NCI-H1417 (cell line): ENCODE results near the gene MED13L.
A peak's percentile ranks its signal among the peaks of the same experiment; 100 is the strongest.
"Not testable (repeated sequence)": the region's sequence is repeated elsewhere in the genome, so short reads cannot be mapped to it uniquely, and the experiment has no call there.

ENCODE experiments used
- DNase-seq, 3 experiments: peaks; one replicate each; lab custom pipeline; 2025; lab: John Stamatoyannopoulos, UW

MED13L gene

DNA sequence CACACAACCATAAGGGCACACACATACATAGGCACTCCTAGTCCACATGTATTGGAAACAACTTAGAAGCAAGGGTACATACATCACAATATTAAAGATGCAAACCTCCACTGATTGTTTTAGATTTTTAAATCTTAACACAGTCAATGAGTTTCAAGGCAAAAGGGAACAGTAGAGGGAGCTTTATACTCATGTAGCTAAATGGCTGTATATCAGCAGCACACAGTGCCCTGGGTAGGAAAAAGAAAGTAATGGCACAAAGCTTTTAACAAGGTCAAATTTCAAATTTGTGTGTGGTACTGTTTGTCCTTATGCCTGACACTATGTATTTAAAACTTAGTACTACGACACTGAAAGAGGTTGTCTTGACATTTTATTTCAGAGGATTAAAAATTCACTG lies 262.0 kb downstream of the MED13L start:
- peak; percentile 6 to 62 (median 41) for DNase-seq

DNA sequence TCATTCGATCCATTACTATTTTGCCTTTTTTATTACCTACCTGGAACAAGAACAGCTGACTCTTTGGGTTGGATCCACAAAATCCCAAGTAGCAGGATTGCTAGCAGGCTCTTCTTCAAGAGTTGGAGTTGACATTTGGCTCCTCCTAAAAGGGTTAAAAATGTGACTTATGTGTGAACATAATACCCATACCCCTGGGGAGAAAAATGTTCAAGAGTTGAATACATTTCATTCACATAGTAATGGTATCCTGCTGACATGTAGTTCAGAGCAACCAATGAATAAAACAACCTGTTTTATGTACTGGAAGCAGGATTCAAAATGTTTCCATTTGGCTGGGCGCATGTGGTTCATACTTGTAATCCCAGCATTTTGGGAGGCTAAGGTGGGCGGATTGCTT lies 264.7 kb downstream of the MED13L start:
- no peak for DNase-seq

DNA sequence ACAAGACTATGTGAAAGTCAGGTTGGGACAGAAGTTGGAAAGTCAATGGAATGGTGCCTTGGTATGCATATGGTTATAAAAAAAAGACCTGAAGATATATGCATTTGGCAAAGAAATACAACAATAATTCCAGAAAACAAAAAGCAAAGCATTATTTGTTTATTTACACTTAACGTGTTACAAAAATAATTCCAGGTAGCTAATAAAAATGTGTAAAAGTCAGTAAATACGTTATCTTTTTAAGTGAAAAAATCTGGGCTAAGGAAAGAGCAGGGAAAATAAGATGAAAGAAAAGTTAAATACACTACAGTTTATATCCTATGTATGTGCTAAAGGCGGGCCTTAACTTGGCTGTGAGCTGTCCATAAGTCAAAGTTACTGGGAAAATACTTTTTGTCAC lies 266.3 kb downstream of the MED13L start:
- no peak for DNase-seq

DNA sequence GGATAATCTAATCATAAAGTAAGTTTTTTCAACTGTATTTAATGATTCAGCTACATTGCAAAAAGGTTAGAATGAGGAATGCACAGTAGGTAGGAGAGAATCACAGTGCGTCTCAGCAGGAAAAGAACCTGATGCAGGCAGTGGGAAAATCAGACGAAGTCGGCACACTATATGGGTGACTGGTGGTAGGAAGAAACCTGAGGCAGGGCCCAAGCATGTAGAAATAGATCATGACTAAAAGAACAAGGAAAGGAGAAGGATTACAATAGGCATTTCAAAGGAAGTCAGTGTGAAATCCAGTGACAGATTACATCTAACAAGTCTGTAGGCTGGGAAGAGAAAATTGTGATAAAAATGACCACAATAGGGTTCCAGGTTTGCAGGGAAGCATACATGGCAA lies 267.0 kb downstream of the MED13L start:
- no peak for DNase-seq

DNA sequence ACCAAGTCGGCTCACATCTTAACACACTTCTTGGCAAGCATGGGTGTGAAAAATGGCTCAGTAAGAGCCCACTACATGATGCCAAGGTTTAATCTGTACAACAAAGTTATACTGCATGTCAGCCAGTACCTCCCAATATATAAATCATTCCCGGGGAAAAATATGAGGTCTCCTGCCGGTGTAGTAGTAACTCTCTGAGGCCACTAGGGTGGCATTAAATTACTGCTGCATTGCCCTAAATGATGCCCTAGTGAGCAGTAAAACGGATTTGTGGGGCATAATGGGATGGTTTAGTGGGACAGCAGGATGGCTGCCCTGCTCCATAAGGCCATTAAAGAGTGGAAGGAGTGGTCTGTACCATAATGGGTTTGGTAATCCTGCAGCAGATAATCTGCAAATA lies 267.7 kb downstream of the MED13L start:
- no peak for DNase-seq

DNA sequence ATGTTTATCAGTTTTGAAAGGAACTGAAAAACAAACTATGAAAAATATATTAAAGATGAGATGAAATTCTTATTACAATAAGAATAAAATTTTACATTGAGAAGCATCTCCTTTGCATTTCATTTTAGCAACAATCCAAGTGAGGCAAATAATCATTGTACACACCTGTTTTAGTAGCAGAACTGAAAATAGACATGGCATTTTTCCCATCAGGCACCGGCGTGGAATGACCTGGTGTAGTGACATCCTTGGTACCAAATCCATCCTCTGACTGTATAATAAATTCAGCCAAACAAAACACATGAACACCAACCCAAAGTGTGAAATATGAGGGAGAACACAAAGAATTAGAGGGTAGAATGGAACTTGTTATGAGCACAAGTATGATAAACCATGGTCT lies 271.4 kb downstream of the MED13L start:
- no peak for DNase-seq

DNA sequence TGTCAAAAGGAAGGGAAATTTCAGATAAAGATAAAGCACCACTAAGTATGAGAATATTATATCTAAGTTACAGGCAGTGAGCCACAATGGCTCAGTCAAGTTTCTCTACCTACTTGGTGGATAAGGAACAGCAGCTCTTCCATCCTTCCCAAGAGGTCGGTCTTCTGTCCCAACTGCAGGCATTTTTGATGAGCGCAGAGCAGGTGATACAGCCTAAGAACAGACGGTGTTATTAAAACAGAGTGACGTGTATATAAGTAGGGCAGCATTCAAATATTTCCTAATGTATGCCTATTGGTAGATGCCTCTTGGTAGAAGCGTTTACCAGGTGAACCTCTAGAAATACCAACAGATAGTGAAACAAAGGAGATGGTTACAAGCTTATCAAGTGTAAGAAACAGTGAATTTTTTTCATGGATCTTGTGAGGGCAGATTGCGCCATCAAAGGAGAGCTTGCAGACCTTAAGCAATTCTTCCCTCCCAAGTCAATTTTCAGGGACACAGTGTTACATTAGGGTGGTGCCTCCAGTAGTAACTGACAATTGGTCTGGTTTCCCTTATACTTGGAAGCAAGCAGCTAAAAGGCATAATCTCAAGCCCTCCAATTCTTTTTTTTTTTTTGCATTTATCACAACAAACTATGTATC lies 274.5 kb downstream of the MED13L start:
- no peak for DNase-seq

DNA sequence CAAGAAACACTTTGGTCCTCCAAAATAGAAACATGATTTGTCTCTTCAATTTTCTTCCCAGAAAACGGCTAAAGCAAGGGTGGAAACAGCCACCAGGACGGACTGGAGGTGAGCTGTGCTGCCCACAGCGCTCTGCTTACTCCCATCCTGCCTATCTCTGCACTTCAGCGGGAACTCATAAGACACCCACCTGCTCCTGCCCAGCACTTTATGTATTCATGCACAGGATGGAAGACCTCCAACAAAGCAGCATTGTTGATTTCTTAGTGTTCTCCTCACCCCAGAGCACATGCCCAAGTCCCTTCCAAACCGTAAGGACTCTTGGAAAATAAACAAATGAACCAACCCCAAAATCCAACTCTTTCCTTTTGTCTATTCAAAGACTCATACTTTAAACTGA lies 277.2 kb downstream of the MED13L start:
- DNase-seq: no peak

DNA sequence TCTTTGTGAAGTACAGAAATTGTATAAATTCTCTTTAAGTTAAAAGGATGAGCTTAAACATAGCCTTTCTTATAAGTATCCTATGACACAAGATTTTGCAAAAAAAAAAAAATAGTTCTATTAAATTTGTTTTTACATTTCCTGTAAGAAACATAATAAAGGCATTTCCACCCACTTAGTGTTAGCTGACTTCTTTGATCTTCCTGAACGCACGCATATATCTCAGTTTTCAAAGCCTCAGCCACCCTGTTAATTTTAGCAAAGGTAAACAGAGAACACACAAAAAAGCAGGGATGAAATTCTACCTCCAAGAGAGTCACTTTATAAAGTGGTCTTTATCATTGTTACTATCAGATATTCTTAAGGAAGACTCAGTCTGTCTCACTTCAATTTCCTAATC lies 277.9 kb downstream of the MED13L start:
- no peak for DNase-seq

DNA sequence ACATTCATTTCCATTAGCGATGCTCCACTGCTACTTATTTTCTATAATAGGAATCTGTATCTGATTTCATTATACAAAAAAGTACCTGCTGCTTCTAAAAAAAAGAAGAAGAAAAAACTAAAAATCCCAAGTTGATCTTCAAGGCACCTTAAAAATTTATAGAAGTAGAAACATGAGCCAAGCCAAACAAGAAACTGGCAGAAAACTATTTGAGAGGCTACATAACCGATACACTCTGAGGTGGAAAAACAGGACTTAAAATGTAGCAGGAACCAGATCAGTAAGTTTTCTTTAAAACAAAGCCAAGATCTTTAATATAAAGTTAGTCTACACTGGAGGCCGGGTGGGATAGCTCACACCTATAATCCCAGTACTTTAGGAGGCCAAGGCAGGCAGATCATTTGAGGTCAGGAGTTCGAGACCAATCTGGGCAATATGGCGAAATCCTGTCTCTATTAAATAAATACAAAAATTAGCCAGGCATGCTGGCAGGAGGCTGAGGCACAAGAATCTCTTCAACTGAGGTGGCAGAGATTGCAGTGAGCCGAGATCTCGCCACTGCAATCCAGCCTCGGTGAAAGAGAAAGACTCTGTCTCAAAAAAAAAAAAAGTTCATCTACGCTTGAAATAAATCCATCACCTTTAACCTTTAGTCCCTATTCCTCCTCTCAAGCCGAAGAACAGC lies 278.6 kb downstream of the MED13L start:
- no peak for DNase-seq

DNA sequence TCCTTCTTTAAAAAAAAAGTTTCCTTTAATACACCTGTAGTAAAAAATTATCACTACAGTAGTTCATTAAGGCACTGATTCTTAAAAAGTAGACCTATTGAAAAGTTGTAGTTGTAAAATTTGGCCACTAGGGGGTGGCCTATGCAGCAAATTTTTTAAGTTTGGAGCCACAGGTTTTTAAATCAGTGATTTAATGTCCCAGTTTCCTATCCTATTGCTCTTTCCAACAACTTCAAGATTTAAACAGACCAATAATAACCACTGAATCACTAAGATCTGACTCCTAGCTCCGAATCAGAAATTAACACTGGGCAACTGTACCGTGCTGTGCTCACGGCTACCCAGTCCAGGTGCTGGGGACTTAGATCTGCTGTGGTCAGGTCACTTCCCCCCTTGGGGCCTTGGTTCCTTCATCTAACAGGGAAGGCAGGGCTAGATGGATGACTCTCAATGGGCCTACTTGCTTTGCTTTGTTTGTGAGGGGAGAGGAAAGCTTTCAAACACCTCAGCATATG lies 279.3 kb downstream of the MED13L start:
- DNase-seq: peak in 2 of 3 experiments; percentile 62 to 68

DNA sequence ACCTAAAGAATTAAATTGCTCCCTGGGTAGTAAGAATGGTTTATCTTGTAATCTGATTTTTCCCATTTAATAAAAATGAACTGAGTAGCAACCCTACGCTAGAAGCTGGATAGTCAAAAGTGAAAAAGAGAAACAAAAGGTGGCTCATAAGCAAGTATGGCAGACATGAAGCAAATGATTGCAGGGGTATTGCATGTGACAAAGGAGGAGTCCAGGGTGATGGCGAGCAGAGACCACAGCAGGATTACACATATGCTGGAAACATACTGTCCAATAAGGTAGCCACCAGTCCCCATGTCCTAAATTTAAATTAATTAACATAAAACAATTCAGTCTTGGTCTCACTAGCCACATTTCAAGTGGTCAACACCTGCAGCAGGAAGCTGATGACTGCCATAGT lies 283.8 kb downstream of the MED13L start:
- DNase-seq: no peak

DNA sequence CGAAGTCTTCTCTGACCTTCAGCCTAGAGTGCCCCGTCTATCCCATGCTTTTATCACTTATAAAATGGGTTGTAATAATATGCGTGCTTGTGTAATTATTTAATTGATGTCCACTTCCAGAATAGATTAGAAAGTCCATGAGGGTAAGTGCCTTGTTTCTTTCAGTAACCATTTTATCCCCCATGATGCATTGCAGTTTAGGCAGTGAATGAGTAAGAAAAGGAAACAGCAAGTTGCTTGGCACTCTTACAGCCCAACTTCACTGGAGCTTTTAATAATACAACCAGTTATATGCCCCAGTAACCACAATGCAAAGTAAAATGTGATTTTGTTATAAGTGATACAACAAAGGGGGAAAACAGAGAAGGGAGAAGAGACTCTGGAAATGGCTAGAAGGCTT lies 287.3 kb downstream of the MED13L start:
- DNase-seq: no peak

DNA sequence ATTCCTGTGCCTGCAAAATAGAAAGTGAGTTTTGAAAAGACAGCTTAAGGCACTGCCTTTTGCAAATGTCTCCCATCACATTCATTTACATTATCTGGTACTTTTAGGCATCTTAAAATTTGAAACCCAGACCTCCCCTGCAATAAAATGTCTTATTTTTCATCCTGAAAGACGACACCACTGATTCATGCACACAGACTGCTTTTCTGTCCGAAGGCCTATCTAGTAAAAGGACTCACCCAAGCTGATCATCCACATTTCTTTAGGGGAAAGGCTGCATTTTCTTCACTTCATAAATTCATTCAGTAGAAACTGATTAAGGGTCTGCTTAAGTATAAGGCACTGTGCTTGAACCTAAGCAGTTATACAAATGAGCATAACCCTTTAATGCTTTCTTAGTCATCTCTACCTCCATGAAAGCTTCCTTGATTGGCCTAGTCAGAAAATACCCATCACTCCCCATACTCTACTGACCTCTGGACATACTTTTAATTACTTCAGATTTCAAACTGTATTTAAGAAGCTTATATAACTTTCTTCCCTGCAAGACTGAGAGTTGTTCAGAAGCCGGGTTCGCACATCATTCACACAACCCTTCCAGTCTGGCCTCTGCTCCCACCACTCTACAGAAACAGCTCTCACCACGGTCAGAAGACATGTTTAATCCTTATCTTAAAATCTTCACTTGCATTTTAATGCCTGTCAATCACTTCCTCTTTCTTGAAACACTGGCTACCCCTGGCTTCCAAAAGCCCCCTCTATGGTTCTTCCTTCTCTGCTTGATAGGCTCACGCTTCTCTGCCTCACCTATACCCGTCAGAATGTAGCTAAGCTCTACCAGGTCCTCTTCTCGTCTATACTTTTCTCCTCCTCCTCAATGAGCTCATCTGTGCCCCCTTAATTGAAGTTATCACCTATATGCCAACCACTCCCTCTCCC lies 288.6 kb downstream of the MED13L start:
- no peak for DNase-seq

DNA sequence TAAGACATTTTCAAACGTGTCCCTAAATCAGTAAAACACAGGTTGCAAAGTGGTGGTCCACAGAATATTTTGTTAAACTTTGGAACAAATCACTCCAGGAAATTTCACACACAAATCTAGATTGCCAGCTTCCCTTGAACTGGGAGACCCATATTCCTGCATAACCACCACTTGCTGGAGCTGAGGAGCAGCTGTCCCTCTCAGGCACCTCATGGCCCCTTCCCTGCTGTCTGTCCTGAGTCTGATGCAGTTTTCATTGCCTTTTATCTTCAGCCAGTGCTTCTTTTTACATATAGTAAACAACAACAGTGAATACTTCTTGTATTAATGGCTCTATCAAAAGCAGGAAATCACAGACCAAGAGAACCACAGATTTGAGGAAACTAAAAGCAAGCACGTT lies 289.3 kb downstream of the MED13L start:
- no peak for DNase-seq

DNA sequence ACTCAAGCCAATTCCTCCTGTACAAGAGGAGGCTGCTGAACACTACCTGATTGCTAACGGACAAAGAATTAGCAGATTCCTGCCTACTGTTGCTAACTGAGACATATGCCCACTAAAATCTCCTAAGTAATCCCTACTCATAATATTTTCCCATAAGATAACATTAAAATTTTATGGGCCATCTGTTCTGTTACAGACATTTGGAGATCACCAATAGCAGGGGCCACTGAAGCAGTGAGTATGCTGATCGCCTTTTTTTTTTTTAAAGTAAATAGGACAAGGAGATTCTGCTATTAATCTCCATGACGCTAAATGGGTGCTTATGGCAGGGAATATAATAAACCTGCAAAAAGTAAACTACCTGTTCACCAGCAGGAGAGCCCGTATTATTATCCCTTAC lies 292.9 kb downstream of the MED13L start:
- peak; percentile 37 to 83 (median 53) for DNase-seq

DNA sequence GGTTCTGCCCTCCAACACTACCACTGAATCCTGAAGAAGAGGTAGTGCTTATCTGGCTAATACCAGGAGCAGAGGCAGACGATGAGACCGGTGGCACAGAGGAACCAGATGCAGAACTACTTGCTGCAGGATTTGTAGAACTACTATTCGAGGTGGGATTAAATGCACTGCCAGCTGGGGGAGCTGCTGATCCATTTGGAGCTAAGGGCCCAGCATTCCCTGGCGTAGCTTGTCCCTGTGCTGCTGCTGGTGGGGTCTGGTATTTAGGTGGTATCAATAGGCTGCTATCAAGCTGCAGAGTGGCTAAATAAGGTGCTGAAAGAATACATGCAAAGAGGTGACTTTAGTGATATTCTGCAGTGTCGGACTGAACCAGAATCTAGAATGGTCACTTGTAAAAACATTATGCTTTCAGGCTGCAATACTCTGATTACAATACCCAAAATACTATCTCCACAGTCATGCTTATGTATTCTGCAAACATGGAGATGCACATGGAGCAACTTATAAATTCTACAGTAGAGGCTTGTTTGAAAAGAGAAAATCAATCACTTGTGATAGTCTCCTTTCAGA lies 294.2 kb downstream of the MED13L start:
- DNase-seq: peak in 1 of 3 experiments; percentile 10

DNA sequence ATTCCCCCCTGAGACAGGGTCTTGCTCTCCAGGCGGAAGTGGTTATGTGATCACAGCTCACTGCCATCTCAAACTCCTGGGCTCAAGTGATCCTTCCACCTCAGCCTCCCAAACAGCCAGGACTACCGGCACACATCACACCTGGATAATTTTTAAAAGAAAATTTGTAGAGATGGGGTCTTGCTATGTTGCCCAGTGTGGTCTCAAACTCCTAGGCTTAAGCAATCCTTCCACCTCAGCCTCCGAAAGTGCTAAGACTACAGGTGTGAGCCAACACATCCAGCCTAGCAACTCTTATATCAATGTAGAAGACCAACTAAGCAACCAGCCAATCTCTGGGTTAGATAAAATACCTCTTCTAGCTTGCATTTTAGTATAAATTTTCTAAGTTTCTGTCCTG lies 297.2 kb downstream of the MED13L start:
- DNase-seq: no peak

DNA sequence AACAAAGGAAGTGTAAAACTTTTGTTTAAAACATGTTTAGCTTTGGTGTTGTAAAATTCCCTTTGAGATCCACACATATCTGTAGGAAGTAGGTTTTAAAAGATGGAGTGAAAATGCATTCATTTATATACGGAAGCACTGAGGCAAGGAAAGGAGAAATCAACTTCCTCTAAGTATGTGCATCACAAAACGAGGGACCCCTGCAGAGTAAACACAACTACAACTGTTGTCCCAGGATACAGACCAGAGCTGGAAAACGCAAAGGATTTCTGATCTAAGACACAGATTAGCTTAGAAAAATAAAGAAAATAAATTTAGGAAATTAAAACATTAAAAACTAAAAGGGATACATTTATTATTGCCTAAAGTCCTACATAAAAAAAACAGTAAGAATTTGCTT lies 297.6 kb downstream of the MED13L start:
- DNase-seq: no peak

DNA sequence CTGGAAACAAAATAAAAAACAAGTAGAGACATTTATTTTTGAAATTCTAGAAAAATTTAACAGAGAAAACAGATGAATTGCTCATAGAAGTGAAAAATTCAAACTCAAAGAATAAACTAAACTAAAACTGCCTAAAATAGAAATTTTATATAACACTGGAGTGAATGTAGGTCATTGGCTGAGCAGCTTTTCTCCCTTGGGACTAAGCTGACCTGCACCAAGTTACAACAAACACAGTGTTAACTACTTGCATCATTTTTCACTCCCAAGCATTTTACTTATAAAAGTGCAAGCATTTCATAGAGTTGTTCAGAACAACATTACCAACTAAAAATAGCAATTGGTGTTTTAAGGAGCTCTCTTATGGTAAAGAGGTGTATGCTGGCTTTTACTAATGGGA lies 298.1 kb downstream of the MED13L start:
- no peak for DNase-seq

DNA sequence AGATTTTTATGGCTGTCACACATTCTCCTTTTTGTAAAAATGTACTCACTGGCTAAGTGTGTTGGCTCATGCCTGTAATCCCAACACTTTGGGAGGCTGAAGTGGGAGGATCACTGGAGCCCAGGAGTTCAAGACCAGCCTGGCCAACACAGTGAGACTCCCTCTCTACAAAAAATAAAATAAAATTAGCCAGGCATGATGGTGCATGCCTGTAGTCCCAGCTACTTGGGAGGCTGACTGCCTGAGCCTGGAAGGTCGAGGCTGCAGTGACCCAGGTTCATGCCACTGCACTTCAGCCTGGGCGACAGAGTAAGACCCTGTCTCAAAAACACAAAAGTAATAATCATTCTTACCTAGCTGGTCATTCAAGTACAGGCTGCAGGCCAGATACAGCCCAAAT lies 300.7 kb downstream of the MED13L start:
- not testable (repeated sequence) for DNase-seq

DNA sequence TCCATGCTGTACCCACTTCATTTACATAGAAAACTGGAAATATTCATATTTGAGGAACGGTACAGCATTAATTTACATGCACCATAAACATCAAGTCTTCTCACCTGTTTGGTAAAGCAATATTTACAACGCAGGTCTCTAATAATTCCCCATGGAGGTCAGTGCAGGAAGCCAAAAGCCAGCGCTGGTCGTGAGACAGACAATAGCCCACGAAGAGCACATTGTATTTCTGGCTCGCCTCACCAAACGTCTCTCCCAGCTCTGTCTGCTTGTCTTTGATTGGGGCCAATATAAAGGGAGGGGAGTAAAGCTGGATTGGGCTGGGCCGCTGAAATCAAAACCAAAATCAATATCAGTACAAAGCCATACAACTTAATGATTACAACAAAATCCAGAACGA lies 302.1 kb downstream of the MED13L start:
- DNase-seq: no peak
